Measurements from ENCODE around the gene GCLC.
A peak's percentile ranks its signal among the peaks of the same experiment; 100 is the strongest.

Gene GCLC

DNA sequence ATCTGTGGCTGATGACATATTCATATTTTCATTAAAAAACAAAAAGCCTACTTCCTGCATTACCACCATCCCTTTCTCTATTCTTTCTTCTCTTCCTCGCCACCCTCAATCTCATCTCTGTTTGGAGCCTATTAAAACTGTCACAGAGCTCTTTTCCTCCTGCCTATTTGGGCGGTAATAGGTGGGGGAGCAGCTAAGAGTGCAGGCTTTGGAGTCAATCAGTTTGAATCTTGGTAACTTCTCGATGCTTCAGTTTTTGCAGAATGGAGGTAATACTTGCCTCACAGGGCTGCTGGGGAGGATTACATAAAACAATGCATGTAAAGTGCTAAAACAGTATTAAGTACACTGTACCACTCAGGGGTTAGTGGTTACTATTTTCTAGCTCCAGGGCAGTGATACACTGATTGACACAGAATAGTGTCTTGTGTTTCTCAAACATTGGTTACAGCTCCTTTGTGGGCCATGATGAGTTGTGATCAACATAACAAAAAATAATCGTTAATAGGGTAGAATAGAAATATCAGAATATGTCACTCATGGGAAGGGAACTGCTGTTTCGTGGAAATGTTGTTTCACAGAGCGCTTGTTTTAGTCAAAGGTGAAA, 14.0 kb downstream of the GCLC start:
- no peak for DNase-seq
- in situ Hi-C loops (cut with HindIII; ENCODE audit: low pct_ligation_motif_present, low pct_unique_long_range_greater_than_20kb, low sequenced_read_pairs), result no loop called here

DNA sequence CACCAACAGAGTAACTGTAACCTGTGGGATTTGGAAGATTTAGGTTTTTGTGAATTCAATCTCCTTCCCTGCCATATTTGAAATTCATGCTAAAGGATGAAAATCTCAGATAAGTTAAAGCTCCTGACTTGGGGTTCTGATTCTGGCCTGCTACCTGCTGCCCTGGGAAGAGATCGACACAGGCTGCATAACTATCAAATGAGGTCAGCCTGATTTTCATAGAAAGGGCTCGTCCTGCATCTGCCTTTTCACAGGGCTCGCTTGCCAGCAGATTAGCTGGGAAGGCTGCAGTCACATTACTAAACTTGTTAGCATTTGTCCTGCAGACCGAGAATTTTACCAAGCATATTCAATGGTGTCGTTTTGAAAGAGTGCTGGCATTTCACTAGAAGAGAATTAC, 14.6 kb downstream of the GCLC start:
- peak; percentile 61 for DNase-seq
- in situ Hi-C loops (cut with HindIII; ENCODE audit: low pct_ligation_motif_present, low pct_unique_long_range_greater_than_20kb, low sequenced_read_pairs), result no loop called here

DNA sequence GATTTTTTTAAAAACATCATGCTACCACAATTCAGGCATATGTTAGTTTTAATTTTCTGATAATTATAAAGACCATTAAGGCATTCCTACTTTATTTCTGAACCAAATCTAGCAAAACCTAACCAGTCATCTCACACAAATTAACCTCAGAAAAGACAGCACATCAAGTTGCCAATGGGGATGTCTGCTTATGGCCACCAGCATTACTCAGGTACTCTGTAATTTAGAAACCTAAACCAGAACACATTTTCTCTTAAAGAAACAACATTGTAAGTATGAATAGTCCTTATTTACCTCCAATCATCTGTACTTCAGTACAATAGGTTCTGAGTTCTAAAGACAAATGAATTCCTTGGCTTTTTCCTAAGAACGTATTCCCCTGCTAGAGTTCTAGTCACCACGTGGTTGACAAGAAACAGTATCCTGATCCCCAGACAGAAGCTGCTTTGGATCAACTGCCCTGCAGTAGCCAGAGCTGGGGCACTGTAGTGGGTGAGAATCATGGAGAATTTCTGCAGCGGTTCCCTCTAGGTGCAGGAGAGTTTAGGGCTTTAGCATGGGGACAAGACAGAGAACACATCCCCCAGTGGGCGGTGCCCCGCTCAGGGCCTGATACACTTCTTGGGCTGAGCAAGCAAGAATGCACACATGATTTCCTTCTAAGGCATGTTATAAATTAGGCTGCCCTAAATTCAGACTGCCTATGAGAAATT, 15.4 kb downstream of the GCLC start:
- in situ Hi-C loops (cut with HindIII; ENCODE audit: low pct_ligation_motif_present, low pct_unique_long_range_greater_than_20kb, low sequenced_read_pairs), result no loop called here
- DNase-seq, result no peak

- no peak for DNase-seq
- in situ Hi-C loops (cut with HindIII; ENCODE audit: low pct_ligation_motif_present, low pct_unique_long_range_greater_than_20kb, low sequenced_read_pairs), result no loop called here
Measured at GRCh38 chr6:53528107-53528506, 16.8 kb downstream of the GCLC start.

DNA sequence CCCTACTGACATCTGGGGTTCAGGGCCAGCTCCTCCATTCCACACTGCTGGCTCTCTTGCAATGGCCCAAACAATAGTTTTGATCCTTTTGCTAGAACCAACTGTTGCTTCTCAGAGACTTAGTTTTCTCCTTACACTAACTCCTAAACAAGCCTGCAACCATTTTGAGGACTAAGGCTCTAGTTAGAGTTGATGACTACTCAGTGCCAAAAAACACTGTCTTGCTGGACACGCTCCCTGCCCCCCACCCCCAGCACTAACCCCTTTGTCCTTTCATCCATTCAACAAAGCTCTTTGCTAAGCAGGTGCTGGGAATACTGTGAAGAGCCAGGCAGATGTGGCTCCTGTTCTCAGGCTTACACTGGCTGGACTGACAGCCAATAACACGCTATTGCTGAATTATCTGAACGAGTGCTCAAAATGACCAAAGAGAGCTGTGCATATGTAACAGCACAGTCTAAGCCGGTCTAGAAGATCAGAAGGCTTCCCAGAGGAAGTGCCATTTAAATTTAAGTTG, 17.6 kb downstream of the GCLC start:
- in situ Hi-C loops (cut with HindIII; ENCODE audit: low pct_ligation_motif_present, low pct_unique_long_range_greater_than_20kb, low sequenced_read_pairs), result no loop called here
- no peak for DNase-seq

DNA sequence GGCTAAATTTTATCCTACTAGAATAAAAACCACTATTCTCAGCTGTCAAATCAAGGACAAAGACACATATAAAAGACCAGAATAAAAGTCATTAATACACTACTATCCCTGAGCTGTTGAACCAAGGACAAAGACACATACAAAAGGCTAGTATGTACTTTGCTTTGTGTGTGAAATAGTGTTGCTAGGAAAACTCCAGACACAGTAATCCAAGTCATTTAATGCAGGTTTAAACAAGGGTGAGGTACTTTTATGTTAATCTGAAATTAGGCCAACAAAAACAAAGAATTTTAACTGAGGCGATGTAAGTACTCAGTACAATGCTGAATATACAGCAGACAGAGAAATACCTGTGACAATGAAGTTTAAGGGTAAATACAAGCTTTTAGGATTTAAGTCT, 18.9 kb downstream of the GCLC start:
- in situ Hi-C loops (cut with HindIII; ENCODE audit: low pct_ligation_motif_present, low pct_unique_long_range_greater_than_20kb, low sequenced_read_pairs), result no loop called here
- no peak for DNase-seq

- DNase-seq, result peak; percentile 47
- in situ Hi-C loops (cut with HindIII; ENCODE audit: low pct_ligation_motif_present, low pct_unique_long_range_greater_than_20kb, low sequenced_read_pairs), result no loop called here
Measured at GRCh38 chr6:53524455-53524815, 20.5 kb downstream of the GCLC start.

GRCh38 chr6:53523511-53524454, 21.1 kb downstream of the GCLC start:
- in situ Hi-C loops (cut with HindIII; ENCODE audit: low pct_ligation_motif_present, low pct_unique_long_range_greater_than_20kb, low sequenced_read_pairs), result no loop called here
- DNase-seq, result no peak

GRCh38 chr6:53520320-53520928, 24.5 kb downstream of the GCLC start:
- no peak for DNase-seq
- in situ Hi-C loops (cut with HindIII; ENCODE audit: low pct_ligation_motif_present, low pct_unique_long_range_greater_than_20kb, low sequenced_read_pairs), result no loop called here

DNA sequence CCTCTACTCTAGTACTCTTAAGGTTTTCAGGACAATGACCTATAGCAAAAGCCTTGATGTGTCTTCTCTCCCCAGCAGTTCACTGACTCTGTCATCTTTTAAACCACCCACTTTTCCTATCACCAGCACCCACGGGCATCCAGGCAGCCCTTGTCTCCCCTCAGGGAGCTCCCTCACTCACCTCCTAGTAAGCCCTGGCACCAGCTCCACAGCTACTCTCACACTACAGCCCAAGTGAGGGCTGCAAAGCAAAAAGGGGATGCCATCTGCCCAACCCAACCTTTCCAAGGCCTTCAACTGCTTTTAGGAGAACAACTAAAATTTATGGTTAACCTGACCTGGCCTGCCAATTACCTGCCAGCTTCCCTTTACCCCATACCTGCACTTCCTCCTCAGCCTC, 26.0 kb downstream of the GCLC start:
- in situ Hi-C loops (cut with HindIII; ENCODE audit: low pct_ligation_motif_present, low pct_unique_long_range_greater_than_20kb, low sequenced_read_pairs), result no loop called here
- no peak for DNase-seq

DNA sequence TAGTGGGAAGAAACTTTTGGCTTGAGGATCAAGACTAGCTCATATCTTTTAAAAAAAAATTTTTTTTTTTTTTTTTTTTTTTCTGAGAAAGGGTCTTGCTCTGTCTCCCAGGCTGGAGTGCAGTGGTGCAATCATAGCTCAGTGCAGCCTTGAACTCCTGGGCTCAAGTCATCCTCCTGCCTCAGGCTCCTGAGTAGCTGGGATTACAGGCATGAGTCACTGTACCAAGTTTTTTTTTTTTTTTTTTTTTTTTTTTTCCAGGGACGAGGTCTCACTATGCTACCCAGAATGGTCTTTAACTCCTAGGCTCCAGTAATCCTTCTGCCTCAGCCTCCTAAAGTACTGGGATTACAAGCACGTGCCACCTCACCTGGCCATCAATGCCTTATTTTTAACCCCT, 27.9 kb downstream of the GCLC start:
- in situ Hi-C loops (cut with HindIII; ENCODE audit: low pct_ligation_motif_present, low pct_unique_long_range_greater_than_20kb, low sequenced_read_pairs), result no loop called here
- peak; percentile 19 for DNase-seq

- in situ Hi-C loops (cut with HindIII; ENCODE audit: low pct_ligation_motif_present, low pct_unique_long_range_greater_than_20kb, low sequenced_read_pairs), result no loop called here
- DNase-seq, result no peak
Measured at GRCh38 chr6:53514677-53515076, 30.2 kb downstream of the GCLC start.

DNA sequence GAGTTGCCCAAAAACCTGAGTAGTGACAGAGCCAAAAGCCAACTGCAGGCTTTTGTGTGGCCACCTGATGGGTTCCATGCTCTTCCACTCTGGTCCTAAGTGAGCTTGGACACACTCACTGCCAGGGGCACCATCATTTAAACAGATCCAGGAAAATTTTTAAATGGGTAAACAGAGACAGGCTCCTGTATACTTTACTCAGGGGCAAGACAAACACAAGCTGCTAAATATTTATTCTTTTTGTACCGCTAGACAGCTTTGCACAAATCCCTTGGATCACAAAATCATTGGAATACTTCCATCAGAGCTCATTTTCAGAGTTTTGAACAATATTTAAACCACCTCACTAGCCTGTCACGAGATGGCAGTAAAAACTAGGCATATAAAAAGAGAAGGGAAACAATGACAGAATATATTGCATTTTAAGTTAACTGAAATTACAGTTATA, 31.4 kb downstream of the GCLC start:
- no peak for DNase-seq
- in situ Hi-C loops (cut with HindIII; ENCODE audit: low pct_ligation_motif_present, low pct_unique_long_range_greater_than_20kb, low sequenced_read_pairs), result no loop called here

GRCh38 chr6:53513056-53513455, 31.8 kb downstream of the GCLC start:
- DNase-seq, result no peak
- in situ Hi-C loops (cut with HindIII; ENCODE audit: low pct_ligation_motif_present, low pct_unique_long_range_greater_than_20kb, low sequenced_read_pairs), result no loop called here

GRCh38 chr6:53512626-53513025, 32.3 kb downstream of the GCLC start:
- DNase-seq, result no peak
- in situ Hi-C loops (cut with HindIII; ENCODE audit: low pct_ligation_motif_present, low pct_unique_long_range_greater_than_20kb, low sequenced_read_pairs), result no loop called here

DNA sequence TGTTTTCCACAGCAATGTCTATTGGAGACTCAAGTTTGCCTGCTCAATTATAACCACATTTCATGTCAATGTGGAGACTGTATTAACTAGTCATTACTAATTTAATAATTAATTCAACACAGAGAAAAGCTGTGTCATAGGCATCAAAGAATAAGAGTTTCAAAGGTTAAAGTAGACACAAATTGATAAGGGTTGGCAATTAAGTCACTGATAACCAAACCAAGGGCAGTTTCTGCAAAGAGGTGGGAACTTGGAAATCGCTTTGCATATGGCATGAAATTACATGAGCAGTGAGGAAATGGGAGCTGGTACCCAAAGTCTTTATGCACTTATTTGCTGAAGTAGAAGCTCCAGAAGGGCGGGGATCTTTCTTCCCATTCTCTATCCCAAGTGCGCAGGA, 34.2 kb downstream of the GCLC start:
- DNase-seq, result no peak
- in situ Hi-C loops (cut with HindIII; ENCODE audit: low pct_ligation_motif_present, low pct_unique_long_range_greater_than_20kb, low sequenced_read_pairs), result no loop called here

DNA sequence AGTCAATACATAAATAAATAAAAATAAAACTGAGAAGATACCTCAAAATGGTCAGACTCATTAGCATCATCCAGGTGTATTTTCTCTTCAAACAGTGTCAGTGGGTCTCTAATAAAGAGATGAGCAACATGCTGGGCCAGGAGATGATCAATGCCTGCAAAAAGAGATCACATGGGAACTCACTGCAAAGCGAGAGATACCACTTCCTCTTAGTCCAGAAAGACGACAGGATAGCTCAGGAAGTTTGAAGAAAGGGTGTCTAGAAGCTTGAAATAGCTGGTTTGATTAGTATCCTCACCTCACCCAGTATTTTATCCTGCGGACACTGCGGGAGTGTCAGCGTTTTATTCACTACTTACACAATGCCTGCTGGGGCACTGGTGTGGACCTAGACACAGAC, 38.0 kb downstream of the GCLC start:
- in situ Hi-C loops (cut with HindIII; ENCODE audit: low pct_ligation_motif_present, low pct_unique_long_range_greater_than_20kb, low sequenced_read_pairs), result no loop called here
- no peak for DNase-seq

DNA sequence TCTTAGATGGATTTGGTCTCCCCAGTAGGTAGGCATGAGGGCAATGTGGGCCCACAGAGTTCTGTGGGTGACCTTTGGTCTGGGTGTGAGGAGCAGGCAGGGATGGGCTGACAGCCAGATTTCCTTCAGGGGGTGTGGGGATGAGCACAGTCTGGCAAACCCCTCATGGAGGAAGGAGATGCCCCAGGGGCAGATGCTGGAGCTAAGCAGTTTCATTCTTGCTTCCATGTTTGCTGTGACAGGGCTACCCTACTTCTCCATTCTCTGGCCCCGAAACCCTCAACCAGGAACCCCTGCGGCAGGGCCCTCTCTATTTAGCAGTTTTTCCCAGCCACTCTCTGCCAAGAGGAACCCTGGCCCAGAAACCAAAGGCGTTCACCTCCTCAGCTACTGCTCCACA, 40.4 kb downstream of the GCLC start:
- in situ Hi-C loops (cut with HindIII; ENCODE audit: low pct_ligation_motif_present, low pct_unique_long_range_greater_than_20kb, low sequenced_read_pairs), result no loop called here
- DNase-seq, result no peak

- no peak for DNase-seq
- in situ Hi-C loops (cut with HindIII; ENCODE audit: low pct_ligation_motif_present, low pct_unique_long_range_greater_than_20kb, low sequenced_read_pairs), result no loop called here
Measured at GRCh38 chr6:53503060-53503459, 41.8 kb downstream of the GCLC start.
